ENCODE measurements around the gene ZBTB8OS.

ZBTB8OS gene

GRCh38 chr1:32685498-32685897 lies 35.1 kb upstream of the ZBTB8OS start:
- no peak for TF ChIP-seq FOXP2 (optimal IDR thresholded peaks at IDR 0.05; ENCODE audit: borderline replicate concordance, extremely low read depth, extremely low read length, insufficient read depth)
- TF ChIP-seq SIN3A (IDR thresholded peaks at IDR 0.05; ENCODE audit: borderline replicate concordance, insufficient read depth, low read length): no peak

- TF ChIP-seq POLR2AphosphoS5 (IDR thresholded peaks at IDR 0.05; ENCODE audit: low read depth, low read length): no peak
- TF ChIP-seq TAF1 (IDR thresholded peaks at IDR 0.05; ENCODE audit: borderline replicate concordance, insufficient read depth, low read length): no peak
- no peak for TF ChIP-seq SIN3A (IDR thresholded peaks at IDR 0.05; ENCODE audit: borderline replicate concordance, insufficient read depth, low read length)
- TF ChIP-seq REST (IDR thresholded peaks at IDR 0.05; ENCODE audit: insufficient read depth in 1 of 2, low read depth in 2 of 2, low read length in 2 of 2): no peak
- TF ChIP-seq FOXP2 (optimal IDR thresholded peaks at IDR 0.05; ENCODE audit: borderline replicate concordance, extremely low read depth, extremely low read length, insufficient read depth): no peak
Observed at GRCh38 chr1:32684167-32684811, 33.9 kb upstream of the ZBTB8OS start.

- TF ChIP-seq POLR2AphosphoS5 (IDR thresholded peaks at IDR 0.05; ENCODE audit: low read depth, low read length) (0 out of 2 replicates have a peak, but pooled peaks have one; percentile 29), REST (IDR thresholded peaks at IDR 0.05; ENCODE audit: insufficient read depth in 1 of 2, low read depth in 2 of 2, low read length in 2 of 2) (no peak)
Observed at GRCh38 chr1:32683397-32683796, 33.0 kb upstream of the ZBTB8OS start.

- TF ChIP-seq TAF1 (IDR thresholded peaks at IDR 0.05; ENCODE audit: borderline replicate concordance, insufficient read depth, low read length) (no peak), REST (IDR thresholded peaks at IDR 0.05; ENCODE audit: insufficient read depth in 1 of 2, low read depth in 2 of 2, low read length in 2 of 2) (no peak), FOXP2 (optimal IDR thresholded peaks at IDR 0.05; ENCODE audit: borderline replicate concordance, extremely low read depth, extremely low read length, insufficient read depth) (no peak), POLR2AphosphoS5 (IDR thresholded peaks at IDR 0.05; ENCODE audit: low read depth, low read length) (no peak), SIN3A (IDR thresholded peaks at IDR 0.05; ENCODE audit: borderline replicate concordance, insufficient read depth, low read length) (no peak)
Observed at GRCh38 chr1:32681999-32682398, 31.6 kb upstream of the ZBTB8OS start.

- TF ChIP-seq SIN3A (IDR thresholded peaks at IDR 0.05; ENCODE audit: borderline replicate concordance, insufficient read depth, low read length) (no peak), REST (IDR thresholded peaks at IDR 0.05; ENCODE audit: insufficient read depth in 1 of 2, low read depth in 2 of 2, low read length in 2 of 2) (no peak), TAF1 (IDR thresholded peaks at IDR 0.05; ENCODE audit: borderline replicate concordance, insufficient read depth, low read length) (no peak), POLR2AphosphoS5 (IDR thresholded peaks at IDR 0.05; ENCODE audit: low read depth, low read length) (no peak), FOXP2 (optimal IDR thresholded peaks at IDR 0.05; ENCODE audit: borderline replicate concordance, extremely low read depth, extremely low read length, insufficient read depth) (no peak)
Observed at GRCh38 chr1:32681509-32681908, 31.2 kb upstream of the ZBTB8OS start.
